HG02970 (cell line): Measurements from ENCODE around the gene CPE.
"Not testable (repeated sequence)": the region's sequence is repeated elsewhere in the genome, so short reads cannot be mapped to it uniquely, and the experiment has no call there.

Source experiments
- ATAC-seq: cut with Tn5 transposase; IDR thresholded peaks from one replicate; pipeline ENCODE4 v1.9.1; 2021; ENCODE audit warnings: mild to moderate bottlenecking, moderate library complexity, moderate number of reproducible peaks; ENCODE audit not compliant: unreplicated experiment, low FRiP score

Gene CPE

GRCh38 chr4:165378745-165379677 lies at the start of gene CPE:
CPE (plus strand) TSS chr4:165379008; CDS start chr4:165379222, 214 bp downstream.
- ATAC-seq = peak; percentile 79

- ATAC-seq = no peak
Measured at GRCh38 chr4:165330071-165330470, 48.7 kb upstream of the CPE start.

DNA sequence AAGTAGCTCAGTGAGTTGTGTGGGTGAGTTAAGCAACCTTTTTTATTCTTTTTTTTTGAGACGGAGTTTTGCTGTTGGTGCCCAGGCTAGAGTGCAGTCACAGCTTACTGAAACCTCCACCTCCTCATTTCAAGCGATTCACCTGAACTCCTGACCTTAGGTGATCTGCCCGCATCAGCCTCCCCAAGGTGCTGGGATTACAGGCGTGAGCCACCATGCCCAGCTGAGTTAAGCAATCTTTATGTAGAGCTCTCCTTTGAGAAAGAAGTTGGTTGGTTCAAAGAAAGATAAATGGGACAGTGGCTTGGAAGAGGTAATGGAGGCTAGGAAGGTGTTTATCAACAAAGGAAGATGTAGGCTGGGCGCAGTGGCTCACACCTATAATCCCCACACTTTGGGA lies 48.1 kb upstream of the CPE start:
- ATAC-seq = no peak

DNA sequence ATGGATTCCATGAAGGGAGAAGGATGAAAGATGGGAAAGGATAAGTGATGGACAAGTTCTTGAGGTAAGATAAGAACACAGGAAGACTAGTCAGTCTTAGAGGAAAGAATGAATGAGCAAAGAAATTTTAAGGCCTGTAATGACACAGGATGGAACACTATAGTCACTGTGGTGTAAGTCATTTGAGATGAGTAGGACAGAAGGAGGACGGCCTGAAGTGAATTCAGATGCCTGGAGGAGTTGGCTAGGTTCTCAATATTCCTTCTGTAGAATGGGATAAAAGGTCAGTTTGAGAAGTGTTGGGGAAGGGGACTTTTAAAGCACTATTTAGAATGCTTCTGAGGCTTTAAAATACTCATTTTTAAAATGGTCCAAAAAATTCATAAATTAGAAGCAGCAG lies 47.4 kb upstream of the CPE start:
- no peak for ATAC-seq

- no peak for ATAC-seq
Measured at GRCh38 chr4:165331823-165332222, 47.0 kb upstream of the CPE start.

DNA sequence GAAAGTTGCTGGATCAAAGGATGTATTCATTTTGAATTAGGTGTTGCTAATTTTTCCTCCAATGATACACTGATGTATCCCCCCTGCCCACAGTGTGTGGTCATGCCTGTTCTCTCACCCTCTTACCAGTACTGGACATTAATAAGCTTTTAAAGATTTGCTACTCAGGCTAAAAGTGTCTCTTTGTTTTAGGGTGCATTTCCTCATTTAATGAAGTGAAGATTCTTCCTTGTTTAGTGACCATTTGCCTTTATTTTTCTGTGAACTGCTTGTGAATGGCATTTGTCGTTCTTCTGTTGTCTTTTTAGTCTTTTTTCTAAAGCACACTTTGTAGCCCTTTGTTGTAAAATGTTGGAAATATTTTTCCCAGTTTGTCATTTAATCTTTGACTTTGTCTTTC lies 46.3 kb upstream of the CPE start:
- ATAC-seq = no peak

DNA sequence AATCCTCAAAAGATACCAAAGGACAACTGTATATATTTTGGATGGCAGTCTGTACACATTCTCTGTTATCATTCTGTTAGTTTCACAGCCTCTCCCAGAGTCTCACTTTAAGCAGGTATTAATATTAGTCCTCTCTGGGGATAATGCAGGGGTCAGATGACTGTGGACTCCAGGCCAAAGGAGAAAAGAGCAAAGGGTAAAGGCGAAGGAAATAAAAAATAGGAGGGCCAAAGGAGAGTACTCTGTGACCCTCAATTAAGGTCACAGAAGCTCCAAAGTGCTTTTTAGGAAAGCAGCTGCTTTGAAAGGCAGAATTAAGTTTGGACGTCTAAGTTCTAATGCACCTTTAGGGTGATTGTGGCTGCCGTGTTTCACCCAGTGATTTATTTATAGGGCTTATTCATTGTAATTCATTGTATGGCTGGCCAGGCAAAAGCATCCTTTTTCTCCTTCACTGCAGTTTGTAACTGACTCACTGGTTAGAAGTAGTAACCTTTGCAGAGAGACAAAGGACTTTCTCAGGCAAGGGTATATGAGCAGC lies 43.6 kb upstream of the CPE start:
- ATAC-seq = no peak

DNA sequence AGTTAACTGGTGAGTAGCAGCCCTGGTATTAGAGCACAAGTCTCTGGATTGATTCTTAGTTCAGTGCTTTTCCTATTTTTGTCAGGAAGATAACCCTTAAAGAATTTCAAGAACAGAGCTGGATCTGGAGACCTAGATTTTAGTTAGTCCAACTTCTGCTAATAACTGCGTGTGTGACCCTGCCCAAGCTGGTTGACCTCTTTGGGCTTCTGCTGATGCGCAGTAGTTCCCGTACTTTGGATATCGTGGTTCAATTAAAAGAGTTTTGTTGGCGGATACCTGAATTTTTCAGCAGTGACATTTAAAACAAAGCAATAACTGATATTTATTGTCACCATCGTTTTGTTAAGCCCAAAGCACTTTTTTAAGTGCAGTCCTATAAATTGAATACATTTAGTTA lies 42.1 kb upstream of the CPE start:
- no peak for ATAC-seq

GRCh38 chr4:165342340-165342739 lies 36.5 kb upstream of the CPE start:
- ATAC-seq = not testable (repeated sequence)

DNA sequence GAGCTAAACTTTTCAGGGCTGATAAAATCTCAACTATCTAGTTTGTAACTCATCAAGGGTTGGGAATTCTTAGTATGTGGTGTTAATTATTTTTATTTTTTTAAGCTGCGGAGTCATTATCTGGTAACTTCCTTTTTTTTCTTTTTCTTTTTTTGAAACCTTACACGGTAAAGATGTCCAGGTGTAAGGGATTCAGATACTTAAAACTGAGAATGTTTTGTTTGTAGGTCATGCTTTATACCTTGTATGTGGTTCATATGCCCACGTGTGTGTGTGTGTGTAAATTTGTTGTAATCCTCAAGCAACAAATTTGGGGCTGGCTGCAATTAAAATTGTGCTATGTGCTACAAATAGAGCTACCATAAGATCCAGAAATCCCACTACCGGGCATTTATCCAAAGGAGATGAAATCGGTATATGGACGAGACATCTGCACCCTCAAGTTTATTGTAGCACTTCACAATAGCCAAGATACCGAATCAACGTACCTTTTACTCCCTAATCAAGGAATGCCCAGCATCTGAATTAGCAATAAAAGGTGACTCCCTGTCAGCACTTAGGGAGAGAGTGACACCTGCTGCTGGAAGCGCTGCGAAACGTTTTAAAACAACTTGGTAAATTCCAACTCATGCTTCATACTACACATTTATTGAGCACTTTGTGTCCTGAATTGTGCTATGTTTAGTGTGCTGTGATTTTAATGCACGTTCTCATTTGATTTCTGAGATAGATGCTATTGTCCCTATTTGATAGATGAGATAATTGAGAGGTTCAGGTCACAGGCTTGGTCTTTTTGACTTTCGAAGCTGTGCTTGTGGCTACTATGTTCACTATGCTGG lies 35.2 kb upstream of the CPE start:
- ATAC-seq = no peak

- ATAC-seq = no peak
Measured at GRCh38 chr4:165345666-165346417, 33.0 kb upstream of the CPE start.

DNA sequence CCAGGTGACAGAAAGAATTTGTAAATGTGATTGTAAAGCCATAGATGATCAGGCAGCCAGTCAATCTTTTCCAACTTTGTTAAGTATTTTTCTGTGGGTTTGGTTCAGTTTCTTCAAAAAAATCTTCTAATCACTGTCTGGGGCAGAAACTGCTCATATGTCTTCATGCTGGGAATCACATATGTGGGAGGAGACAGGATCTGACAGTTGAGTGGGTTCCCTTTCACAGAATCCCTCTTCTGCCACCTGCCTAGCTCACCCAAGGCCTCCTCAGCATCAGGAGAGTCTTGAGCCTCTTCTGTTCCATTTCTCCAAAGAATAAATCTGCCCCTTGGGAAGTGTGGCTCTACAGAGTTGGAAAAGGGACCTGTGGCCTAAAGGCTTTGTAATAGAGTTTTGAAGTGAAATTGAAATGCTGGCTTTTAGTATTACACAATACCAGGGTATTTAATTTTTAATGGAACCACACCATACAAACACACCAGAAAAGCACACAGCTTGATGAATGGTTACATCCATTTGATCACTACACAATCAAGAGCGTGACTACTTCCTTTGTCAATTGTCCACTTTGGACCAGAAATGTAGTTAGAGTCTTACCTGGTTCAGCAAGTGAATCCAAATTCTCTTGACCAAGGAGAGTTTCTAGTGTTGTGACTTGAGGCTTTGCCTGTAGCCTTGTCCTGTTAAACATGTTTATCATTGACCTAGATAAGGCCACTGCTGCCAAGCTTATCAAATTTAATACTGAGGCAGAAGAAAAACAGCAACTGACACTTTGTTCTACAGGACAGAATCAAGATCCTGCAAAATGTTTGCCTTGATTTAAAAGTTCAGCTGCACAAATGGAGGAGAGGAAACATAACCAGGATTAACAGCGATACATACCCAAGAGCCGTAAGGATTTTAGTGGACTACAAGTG lies 30.9 kb upstream of the CPE start:
- ATAC-seq = no peak

DNA sequence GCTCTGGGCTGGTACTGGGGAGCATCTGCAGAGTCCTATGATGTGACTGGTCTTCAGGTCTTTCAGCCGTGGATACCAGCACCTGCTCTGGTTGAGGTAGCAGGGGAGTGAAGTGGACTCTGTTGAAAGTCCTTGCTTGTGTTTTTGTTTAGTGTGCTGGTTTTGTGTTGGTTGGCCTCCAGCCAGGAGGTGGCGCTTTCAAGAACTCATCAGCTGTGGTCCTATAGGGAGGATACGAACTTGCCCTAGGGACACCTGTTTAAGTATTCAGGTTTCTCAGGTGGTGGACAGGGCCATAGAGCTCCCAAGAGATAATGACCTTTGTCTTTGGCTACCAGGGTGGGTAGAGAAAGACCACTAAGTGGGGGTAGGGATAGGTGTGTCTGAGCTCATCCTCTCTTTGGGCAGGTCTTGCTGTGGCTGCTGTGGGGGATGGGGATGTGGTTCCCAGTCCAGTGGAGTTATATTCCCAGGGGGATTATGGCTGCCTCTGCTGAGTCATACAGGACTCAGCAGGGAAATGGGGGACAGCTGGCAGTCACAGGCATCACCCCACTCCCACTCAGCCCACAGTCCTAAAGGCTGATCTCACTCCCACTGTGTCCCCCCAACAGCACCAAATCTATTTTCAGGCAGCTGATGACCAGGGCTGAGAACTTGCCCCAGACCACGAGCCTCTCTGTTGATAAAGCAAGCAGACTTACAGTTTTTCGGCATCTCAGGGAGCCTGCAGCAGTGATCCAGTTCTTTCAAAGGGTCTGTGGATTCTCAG lies 27.3 kb upstream of the CPE start:
- no peak for ATAC-seq

- ATAC-seq = no peak
Measured at GRCh38 chr4:165355900-165356300, 22.9 kb upstream of the CPE start.

DNA sequence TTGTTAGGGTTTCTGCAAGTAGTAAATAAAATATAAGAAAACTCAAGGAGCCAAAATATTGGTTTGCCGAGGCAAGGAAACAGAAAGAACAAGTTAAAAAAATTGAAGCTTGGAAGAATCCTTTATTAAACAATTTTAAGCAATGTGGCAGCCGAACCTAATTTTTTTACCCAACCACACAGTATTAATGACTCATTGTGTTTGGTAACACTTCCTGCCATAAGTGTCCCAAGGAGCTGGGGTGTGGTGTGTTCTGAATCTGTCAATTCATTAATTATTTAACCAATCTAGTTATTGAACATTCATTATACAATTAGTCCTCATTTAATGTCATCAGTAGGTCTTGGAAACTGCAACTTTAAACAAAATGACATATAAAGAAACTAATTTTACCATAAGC lies 19.3 kb upstream of the CPE start:
- no peak for ATAC-seq

- ATAC-seq = no peak
Measured at GRCh38 chr4:165360041-165360695, 18.6 kb upstream of the CPE start.

DNA sequence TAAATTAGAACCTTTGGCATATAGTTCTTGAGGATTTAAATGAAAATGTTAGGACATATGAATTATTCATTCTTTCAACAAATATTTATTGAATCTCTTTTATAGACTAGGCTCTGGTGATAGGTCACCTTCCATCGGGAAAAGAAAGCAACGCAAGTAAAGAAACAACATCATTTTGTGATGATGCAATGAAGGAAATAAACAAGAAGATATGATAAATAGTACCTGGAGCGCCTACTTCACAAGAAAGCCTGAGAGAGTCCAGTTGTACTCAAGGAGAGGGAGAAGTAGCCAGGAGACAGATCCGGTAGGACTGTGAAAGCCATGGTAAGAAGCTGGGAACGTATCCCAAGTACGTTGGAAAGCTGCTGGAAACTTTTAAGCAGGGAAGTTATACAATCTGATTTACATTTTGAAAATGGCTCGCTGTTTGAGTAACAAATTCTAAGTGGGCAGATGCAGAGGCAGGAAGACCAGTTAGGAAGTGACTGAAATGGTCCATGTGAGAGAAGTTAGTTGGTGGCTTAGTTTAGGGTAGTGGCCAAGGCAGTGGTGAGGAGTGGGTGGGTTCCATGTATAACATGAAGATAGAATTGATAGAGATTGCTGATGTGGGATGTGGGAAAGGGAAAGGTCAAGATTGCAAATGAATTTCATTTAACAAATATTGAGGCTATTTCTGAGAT lies 17.7 kb upstream of the CPE start:
- ATAC-seq = no peak

- no peak for ATAC-seq
Measured at GRCh38 chr4:165361810-165362209, 17.0 kb upstream of the CPE start.
